ENCODE data around the gene SLC25A2. TPM values are rescaled to one million over a fixed set of nuclear protein-coding genes. Genes with fewer than 3 reads are reported as not detected.
"Not testable (repeated sequence)": the region's sequence is repeated elsewhere in the genome, so short reads cannot be mapped to it uniquely, and the experiment has no call there.

SLC25A2 gene
- total RNA-seq: 0.44 and 0.56 TPM in 2 replicates

- intact Hi-C loops (cut with micrococcal nuclease): no loop called here
These were observed at the start of gene SLC25A2 for GRCh38 chr5:141303756-141304155. Gene SLC25A2, minus strand, starts transcription at chr5:141304049. Its CDS starts 184 bp downstream, at chr5:141303865.

DNA sequence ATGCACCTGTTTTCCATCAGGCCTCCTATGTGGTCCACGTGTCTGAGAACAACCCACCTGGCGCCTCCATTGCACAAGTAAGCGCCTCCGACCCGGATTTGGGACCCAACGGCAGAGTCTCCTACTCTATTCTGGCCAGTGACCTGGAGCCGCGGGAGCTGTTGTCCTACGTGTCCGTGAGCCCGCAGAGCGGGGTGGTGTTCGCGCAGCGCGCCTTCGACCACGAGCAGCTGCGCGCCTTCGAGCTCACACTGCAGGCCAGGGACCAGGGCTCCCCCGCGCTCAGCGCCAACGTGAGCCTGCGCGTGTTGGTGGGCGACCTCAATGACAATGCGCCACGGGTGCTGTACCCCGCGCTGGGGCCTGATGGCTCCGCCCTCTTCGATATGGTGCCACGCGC lies 47.7 kb upstream of the SLC25A2 start:
- intact Hi-C loops (cut with micrococcal nuclease): no loop called here

- intact Hi-C loops (cut with micrococcal nuclease): no loop called here
These were observed 46.2 kb upstream of the SLC25A2 start, which contains the start of gene PCDHGB1 for GRCh38 chr5:141349917-141350619. Gene PCDHGB1, plus strand, starts transcription at chr5:141350099. Its CDS starts 162 bp downstream, at chr5:141350261.

GRCh38 chr5:141346017-141346416 lies 42.2 kb upstream of the SLC25A2 start:
- intact Hi-C loops (cut with micrococcal nuclease): not testable (repeated sequence)

DNA sequence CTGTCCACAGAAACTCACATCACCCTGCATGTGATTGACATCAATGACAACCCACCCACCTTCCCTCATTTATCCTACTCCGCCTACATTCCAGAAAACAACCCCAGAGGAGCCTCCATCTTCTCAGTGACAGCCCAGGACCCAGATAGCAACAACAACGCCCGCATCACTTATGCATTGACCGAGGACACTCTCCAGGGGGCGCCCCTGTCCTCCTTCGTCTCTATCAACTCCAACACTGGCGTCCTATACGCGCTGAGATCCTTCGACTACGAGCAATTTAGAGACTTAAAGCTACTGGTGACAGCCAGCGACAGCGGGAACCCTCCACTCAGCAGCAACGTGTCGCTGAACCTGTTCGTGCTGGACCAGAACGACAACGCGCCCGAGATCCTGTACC lies 41.5 kb upstream of the SLC25A2 start:
- intact Hi-C loops (cut with micrococcal nuclease): no loop called here

DNA sequence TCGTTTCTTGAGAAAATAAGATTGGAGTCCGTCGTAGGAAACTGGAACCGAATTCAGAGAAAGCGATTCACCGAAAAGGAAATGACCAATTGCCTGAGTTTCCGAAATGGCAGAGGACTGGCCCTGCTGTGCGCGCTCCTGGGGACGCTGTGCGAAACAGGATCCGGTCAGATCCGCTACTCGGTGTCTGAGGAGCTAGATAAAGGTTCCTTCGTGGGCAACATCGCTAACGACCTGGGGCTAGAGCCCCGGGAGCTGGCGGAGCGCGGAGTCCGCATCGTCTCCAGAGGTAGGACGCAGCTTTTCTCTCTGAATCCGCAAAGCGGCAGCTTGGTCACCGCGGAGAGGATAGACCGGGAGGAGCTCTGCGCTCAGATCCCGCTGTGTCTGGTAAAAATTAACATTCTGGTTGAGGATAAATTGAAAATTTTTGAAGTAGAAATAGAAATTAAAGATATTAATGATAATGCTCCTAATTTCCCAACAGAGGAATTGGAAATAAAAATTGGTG lies 40.2 kb upstream of the SLC25A2 start:
- intact Hi-C loops (cut with micrococcal nuclease): loop anchor here (5.0 kb wide), 2 partner anchors 168 to 213 kb away; no protein-coding TSS in a partner anchor

- intact Hi-C loops (cut with micrococcal nuclease): loop anchor here (5.0 kb wide), 2 partner anchors 169 to 214 kb away; no protein-coding TSS in a partner anchor
These were observed 39.5 kb upstream of the SLC25A2 start, which contains the start of gene PCDHGA3 for GRCh38 chr5:141343242-141343952. Gene PCDHGA3, plus strand, starts transcription at chr5:141343829. Its CDS starts 205 bp downstream, at chr5:141344034.

GRCh38 chr5:141342773-141343172 lies 38.9 kb upstream of the SLC25A2 start:
- intact Hi-C loops (cut with micrococcal nuclease): loop anchor here (5.0 kb wide), 2 partner anchors 170 to 215 kb away; no protein-coding TSS in a partner anchor

DNA sequence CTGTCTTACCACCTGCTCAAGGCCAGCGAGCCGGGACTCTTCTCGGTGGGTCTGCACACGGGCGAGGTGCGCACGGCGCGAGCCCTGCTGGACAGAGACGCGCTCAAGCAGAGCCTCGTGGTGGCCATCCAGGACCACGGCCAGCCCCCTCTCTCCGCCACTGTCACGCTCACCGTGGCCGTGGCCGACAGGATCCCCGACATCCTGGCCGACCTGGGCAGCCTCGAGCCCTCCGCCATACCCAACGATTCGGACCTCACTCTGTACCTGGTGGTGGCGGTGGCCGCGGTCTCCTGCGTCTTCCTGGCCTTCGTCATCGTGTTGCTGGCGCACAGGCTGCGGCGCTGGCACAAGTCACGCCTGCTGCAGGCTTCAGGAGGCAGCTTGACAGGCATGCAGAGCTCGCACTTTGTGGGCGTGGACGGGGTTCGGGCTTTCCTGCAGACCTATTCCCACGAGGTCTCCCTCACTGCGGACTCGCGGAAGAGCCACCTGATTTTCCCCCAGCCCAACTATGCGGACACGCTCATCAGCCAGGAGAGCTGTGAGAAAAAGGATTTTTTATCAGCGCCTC lies 37.0 kb upstream of the SLC25A2 start:
- intact Hi-C loops (cut with micrococcal nuclease): loop anchor here (5.0 kb wide), 2 partner anchors 171 to 216 kb away; no protein-coding TSS in a partner anchor

GRCh38 chr5:141338538-141339306 lies 34.9 kb upstream of the SLC25A2 start, which contains the start of gene PCDHGA2:
Gene PCDHGA2, plus strand, starts transcription at chr5:141338760.
- intact Hi-C loops (cut with micrococcal nuclease): no loop called here

DNA sequence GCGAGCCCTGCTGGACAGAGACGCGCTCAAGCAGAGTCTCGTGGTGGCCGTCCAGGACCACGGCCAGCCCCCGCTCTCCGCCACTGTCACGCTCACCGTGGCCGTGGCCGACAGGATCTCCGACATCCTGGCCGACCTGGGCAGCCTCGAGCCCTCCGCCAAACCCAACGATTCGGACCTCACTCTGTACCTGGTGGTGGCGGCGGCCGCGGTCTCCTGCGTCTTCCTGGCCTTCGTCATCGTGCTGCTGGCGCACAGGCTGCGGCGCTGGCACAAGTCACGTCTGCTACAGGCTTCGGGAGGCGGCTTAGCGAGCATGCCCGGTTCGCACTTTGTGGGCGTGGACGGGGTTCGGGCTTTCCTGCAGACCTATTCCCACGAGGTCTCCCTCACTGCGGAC lies 28.7 kb upstream of the SLC25A2 start:
- intact Hi-C loops (cut with micrococcal nuclease): not testable (repeated sequence)

GRCh38 chr5:141330299-141331080 lies 26.6 kb upstream of the SLC25A2 start, which contains the start of gene PCDHGA1:
Gene PCDHGA1, plus strand, starts transcription at chr5:141330514.
- intact Hi-C loops (cut with micrococcal nuclease): no loop called here

DNA sequence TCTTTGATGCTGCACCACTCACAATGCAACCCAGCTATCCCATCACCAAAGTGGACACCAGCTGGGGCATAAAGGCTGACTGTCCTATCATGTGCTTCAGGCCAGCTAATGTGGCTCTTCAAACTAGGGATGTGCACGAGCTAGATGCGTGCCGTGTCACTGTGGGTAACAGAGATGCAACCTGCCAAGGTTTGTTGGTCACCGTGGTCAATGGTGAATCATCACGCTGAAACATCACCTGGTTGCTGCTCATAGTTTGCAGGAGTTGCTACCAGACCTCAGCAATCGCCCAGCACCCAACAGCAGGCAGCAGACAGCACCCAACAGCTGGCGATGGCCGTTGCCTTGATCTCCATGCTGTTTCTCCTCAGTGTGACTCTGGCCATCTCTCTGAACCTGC lies 24.4 kb upstream of the SLC25A2 start:
- intact Hi-C loops (cut with micrococcal nuclease): loop anchor here (1.0 to 10.0 kb wide), 4 partner anchors 44 to 1213 kb away; partner anchors contain the start of genes APBB3, PCDHGA6, PCDHGB3 and PURA

GRCh38 chr5:141326088-141326854 lies 22.4 kb upstream of the SLC25A2 start:
- intact Hi-C loops (cut with micrococcal nuclease): loop anchor here (1.0 to 10.0 kb wide), 6 partner anchors 46 to 1211 kb away; partner anchors contain the start of genes APBB3, PCDHGA6, PCDHGB3 and PURA

DNA sequence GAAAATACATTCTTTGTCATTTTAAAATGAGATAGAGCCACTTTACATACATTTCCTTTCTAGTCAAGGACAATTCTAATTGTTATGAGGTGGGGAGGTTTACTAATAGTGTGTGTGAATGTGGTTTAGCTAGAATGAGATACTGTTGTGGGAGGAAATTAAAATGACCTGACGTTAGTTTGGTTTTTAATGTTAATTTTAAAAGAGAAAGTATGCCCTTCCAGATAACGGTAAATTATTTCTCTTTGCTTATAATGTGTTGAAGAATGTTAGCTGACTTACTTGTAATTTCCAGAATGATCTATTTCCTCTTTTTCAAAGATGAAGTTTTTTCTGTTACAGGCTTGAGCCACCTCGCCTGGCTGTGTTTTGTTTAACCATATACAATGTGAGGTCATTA lies 18.4 kb upstream of the SLC25A2 start:
- intact Hi-C loops (cut with micrococcal nuclease): loop anchor here (5.0 to 10.0 kb wide), 3 partner anchors 675 to 1207 kb away; partner anchors contain the start of genes APBB3, IK, NDUFA2 and PURA

DNA sequence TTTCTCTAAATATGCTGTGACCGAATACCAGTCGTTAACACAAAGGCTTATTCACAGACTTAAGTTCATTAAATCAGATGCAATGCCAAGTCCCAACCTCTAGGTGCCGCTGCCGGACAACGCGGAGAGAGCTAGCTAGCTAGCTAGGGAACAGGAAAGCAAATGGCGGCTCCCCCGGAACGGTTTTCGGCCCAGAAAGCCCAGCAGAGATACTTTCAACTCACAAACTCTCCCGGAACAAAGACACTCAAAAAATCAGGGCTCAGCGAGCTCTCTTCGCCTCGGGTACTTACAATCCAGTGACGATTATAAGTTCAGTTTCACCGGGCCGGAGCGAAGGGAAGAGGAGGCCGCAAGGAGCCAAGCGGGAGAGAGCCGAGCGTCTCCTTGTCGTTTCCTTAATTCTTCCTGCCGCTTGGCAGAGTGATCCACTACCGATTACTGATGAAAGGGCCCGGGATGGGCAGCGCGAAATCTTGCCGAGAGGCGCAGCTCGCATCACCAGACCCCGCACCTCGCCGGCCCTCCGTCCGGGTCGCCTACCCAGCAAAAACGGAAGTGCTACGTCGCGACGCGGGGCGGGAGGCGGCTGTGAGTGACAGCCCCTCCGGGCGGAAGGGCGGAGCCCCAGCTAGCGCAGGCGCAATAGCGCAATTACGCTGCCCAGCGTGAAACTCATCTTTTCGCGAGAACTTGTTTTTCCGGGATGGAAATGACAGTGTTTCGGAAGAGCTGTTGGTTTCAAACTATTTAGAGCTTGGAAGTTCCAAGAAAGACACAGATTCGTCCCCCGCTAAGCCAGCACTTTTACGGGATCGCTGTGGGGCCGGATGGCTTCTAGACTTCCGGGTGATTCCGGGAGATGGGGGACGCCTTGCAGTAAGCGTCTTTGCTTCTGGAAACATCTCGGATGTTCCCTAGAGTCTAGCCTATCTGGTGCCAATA lies 16.6 kb upstream of the SLC25A2 start, which contains the start of gene TAF7:
TSS of gene TAF7 (minus strand) at position 560 of the 945 bp plus-strand sequence. CDS start 740 bp downstream, outside the sequence.
- intact Hi-C loops (cut with micrococcal nuclease): loop anchor here (1.0 to 10.0 kb wide), 18 partner anchors 34 to 1206 kb away; partner anchors contain the start of genes ANKHD1, APBB3, CYSTM1 and DELE1

GRCh38 chr5:141319699-141320098 lies 15.8 kb upstream of the SLC25A2 start:
- intact Hi-C loops (cut with micrococcal nuclease): loop anchor here (1.0 to 10.0 kb wide), 18 partner anchors 35 to 1205 kb away; partner anchors contain the start of genes ANKHD1, APBB3, CYSTM1 and DELE1

All from T-helper 1 cell treated with Interleukin-12 subunit alpha and Interleukin-12 subunit beta and Interleukin-4 antibody, amounts not matched to agents 30 ng/mL and 1 ng/mL, for 36 hours (primary cell).